ENCODE results near the gene POLL. TPM values are rescaled to one million over a fixed set of nuclear protein-coding genes. Genes with fewer than 3 reads are reported as not detected.
A peak's percentile ranks its signal among the peaks of the same experiment; 100 is the strongest.

Gene POLL
- total and polyA plus RNA-seq, 10 of the 15 experiments (the other 5 are each of a cell fraction or from before 2014, with no cell fraction given): 1.5 to 25.4 (median 13.8) TPM

GRCh38 chr10:101535949-101536348, 52.1 kb downstream of the POLL start:
- Histone ChIP-seq H3K36me3 (ENCODE audit: control insufficient read depth in 2 of 2, insufficient read depth in 2 of 2, low read length in 1 of 2) (no peaks in the 10 kb centered on the region), H3K9me3 (replicated peaks; ENCODE audit: control insufficient read depth, insufficient read depth, low read length) (no peaks in the 10 kb centered on the region), H4K20me1 (ENCODE audit: control insufficient read depth, insufficient read depth) (no peaks in the 10 kb centered on the region), H3K4me2 (ENCODE audit: control insufficient read depth, insufficient read depth) (no peak overlapping the region; the same call in 1 of the 2 replicates), H3K27me3 (replicated peaks in 1 of 2; ENCODE audit: control insufficient read depth in 2 of 2, insufficient read depth in 2 of 2, low read length in 1 of 2) (no peaks in the 10 kb centered on the region), H3K4me3 (no peak overlapping the region), H3K4me1 (ENCODE audit: control insufficient read depth, insufficient read depth, low read length) (0 out of 2 replicates have a peak, but pooled peaks cover 3% of the 10 kb centered on the region), H3K9ac (ENCODE audit: control insufficient read depth, insufficient read depth, low read length) (no peak overlapping the region), H3K79me2 (ENCODE audit: control insufficient read depth, insufficient read depth, low read length) (no peaks in the 10 kb centered on the region), H2AFZ (ENCODE audit: control insufficient read depth, low read depth, low read length) (no peak overlapping the region), H3K27ac (ENCODE audit: control insufficient read depth, insufficient read depth) (no peak overlapping the region)
- BruUV-seq (replicated peaks): no TSS peak
- TF ChIP-seq ELK1 (IDR thresholded peaks at IDR 0.05; ENCODE audit: low read depth, low read length) (no peak), RUNX3 (IDR thresholded peaks at IDR 0.05; ENCODE audit: low read length) (no peak), IRF3 (IDR thresholded peaks at IDR 0.05) (no peak), GABPA (IDR thresholded peaks at IDR 0.05; ENCODE audit: low read depth) (no peak), ZZZ3 (IDR thresholded peaks at IDR 0.05; ENCODE audit: control insufficient read depth, insufficient read length, low read depth) (no peak), PKNOX1 (IDR thresholded peaks at IDR 0.05) (no peak), BRCA1 (IDR thresholded peaks at IDR 0.05; ENCODE audit: low read depth, low read length) (no peak), SREBF2 (IDR thresholded peaks at IDR 0.05; ENCODE audit: low read length) (no peak), EZH2 (IDR thresholded peaks at IDR 0.05; ENCODE audit: borderline replicate concordance, control insufficient read depth, low read depth, low read length) (no peak), PAX5 (IDR thresholded peaks at IDR 0.05; ENCODE audit: borderline replicate concordance, low read depth, low read length) (no peak), SRF (IDR thresholded peaks at IDR 0.05; ENCODE audit: low read depth in 2 of 2, low read length in 2 of 2) (no peak), IKZF2 (IDR thresholded peaks at IDR 0.05) (no peak), PBX3 (IDR thresholded peaks at IDR 0.05; ENCODE audit: insufficient replicate concordance, low read depth, low read length) (no peak)
- DNase-seq (ENCODE audit: low read depth, low spot score): no peak
- ChIA-PET RAD21 (ENCODE audit: unreplicated experiment) (interaction anchor here (1.4 kb wide), 1 partner anchor 35 kb away, joined by 3 read pairs; no protein-coding TSS in a partner anchor), CTCF (interaction anchor here (0.6 to 3.3 kb wide), 14 partner anchors 10 to 322 kb away, joined by 3 to 24 read pairs (median 4); partner anchors contain the start of gene NPM3), SMC1A (ENCODE audit: uncharacterized antibody, unreplicated experiment) (interaction anchor here (1.2 to 1.7 kb wide), 2 partner anchors 34 to 35 kb away, joined by 3 to 4 read pairs; no protein-coding TSS in a partner anchor), POLR2A (no interaction called here)
- in situ Hi-C loops (cut with MboI): no loop called here
- no peak for FAIRE-seq
- intact Hi-C loops (cut with micrococcal nuclease; ENCODE audit: unreplicated experiment): no loop called here
- peak; percentile 66 for ATAC-seq
- WGBS (ENCODE audit: insufficient coverage, insufficient replicate concordance, low lambda C conversion rate, missing lambda C conversion rate): 15% methylated on average over 4 of the region's 4 CpGs

Measured in GM12878 (cell line).